ENCODE measurements around the gene FCRL4. TPM values are rescaled to one million over a fixed set of nuclear protein-coding genes. Genes with fewer than 3 reads are reported as not detected.

Gene FCRL4
- total and polyA plus RNA-seq, 2 donors (not counting 3 experiments of a cell fraction or from before 2014, with no cell fraction given): not detected

DNA sequence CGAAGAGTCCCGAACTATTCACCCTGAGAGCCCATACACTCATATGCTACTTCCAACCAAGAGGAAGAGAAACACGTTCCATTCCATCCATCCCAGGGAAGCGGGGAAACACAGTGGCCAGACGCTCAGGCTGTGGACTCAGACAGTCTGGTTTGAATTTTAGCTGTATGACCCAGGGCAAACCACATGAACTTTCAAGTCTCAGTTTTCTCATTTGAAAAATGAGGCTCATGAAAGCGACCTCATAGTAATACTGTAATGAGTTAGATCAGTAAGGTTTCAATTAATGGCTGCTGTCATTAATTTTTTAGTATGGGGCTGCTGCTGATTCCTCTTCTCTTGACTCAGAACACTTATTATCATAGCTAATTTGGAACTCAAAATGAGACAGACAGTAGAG is 1.5 kb downstream of the FCRL4 start:
- TF ChIP-seq POLR2AphosphoS5 (IDR thresholded peaks at IDR 0.05; ENCODE audit: insufficient read depth, low read depth, low read length) (no peak), POLR2A (IDR thresholded peaks at IDR 0.05; ENCODE audit: low read depth, low read length) (no peak), FOS (IDR thresholded peaks at IDR 0.05; ENCODE audit: borderline replicate concordance, insufficient read depth, low read length) (no peak), MYC (IDR thresholded peaks at IDR 0.05; ENCODE audit: low read depth, low read length) (no peak), JUN (IDR thresholded peaks at IDR 0.05; ENCODE audit: borderline replicate concordance, insufficient read depth, insufficient read length, low read depth) (no peak)
- Histone ChIP-seq H2AFZ (ENCODE audit: low read depth, low read length) (no peak overlapping the region), H4K20me1 (replicated peaks; ENCODE audit: control insufficient read depth, extremely low read depth, insufficient read depth, low read length) (no peaks in the 10 kb centered on the region), H3K79me2 (ENCODE audit: control insufficient read depth, insufficient read depth, low read length) (no peaks in the 10 kb centered on the region), H3K36me3 (ENCODE audit: control insufficient read depth in 2 of 2, extremely low read depth in 1 of 2, insufficient read depth in 2 of 2, low read length in 2 of 2) (no peaks in the 10 kb centered on the region), H3K4me1 (ENCODE audit: control insufficient read depth, extremely low read depth, insufficient read depth, low read length) (no peaks in the 10 kb centered on the region), H3K9me1 (replicated peaks; ENCODE audit: control insufficient read depth, extremely low read depth, insufficient read depth, low read length) (no peaks in the 10 kb centered on the region), H3K4me3 (replicated peaks in 1 of 3; ENCODE audit: insufficient read depth in 1 of 3, low read depth in 1 of 3, low read length in 3 of 3) (no peak overlapping the region), H3K27ac (ENCODE audit: insufficient read depth, low read depth, low read length) (no peak overlapping the region), H3K9ac (replicated peaks; ENCODE audit: extremely low read depth, insufficient read depth, low read length) (no peak overlapping the region), H3K27me3 (ENCODE audit: control insufficient read depth in 2 of 2, insufficient read depth in 2 of 2, low read length in 2 of 2) (no peaks in the 10 kb centered on the region), H3K9me3 (replicated peaks; ENCODE audit: control insufficient read depth, insufficient read depth, low read length) (no peaks in the 10 kb centered on the region), H3K4me2 (ENCODE audit: insufficient read depth, low read length) (no peak overlapping the region)
- dilution Hi-C loops (cut with MboI; ENCODE audit: extremely low pct_ligation_motif_present, low sequenced_read_pairs): no loop called here
- intact Hi-C loops (cut with micrococcal nuclease): no loop called here
- FAIRE-seq: no peak
- ChIA-PET CTCF (interaction anchor here (3.4 kb wide), 1 partner anchor 16 kb away, joined by 20 read pairs; no protein-coding TSS in a partner anchor), POLR2A (no interaction called here)
- DNase-seq (ENCODE audit: low read depth, low spot score): no peak
- BruUV-seq (replicated peaks): no TSS peak

DNA sequence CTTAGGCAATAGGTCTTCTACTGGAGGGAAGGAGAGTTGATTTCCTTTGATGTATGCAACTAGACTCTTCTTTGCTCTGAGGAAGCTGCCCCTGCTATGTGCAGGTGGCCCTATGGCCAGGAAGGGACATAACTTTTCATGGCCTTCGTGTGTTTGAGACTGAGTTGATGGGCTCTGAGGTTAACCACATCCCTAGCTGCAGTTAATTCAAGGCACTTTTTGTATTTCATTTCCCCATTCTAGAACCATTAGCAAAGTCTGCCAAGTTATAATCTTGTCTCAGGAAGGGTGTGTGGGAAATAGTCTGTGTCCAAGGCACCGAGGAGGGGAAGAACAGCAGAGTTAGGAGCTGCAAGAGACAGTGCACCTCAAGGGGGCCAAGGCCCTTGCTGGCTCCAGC is 2.5 kb downstream of the FCRL4 start:
- Histone ChIP-seq H3K27me3 (ENCODE audit: control insufficient read depth in 2 of 2, insufficient read depth in 2 of 2, low read length in 2 of 2) (no peaks in the 10 kb centered on the region), H3K4me2 (ENCODE audit: insufficient read depth, low read length) (no peak overlapping the region), H2AFZ (ENCODE audit: low read depth, low read length) (no peak overlapping the region), H3K27ac (ENCODE audit: insufficient read depth, low read depth, low read length) (no peak overlapping the region), H4K20me1 (replicated peaks; ENCODE audit: control insufficient read depth, extremely low read depth, insufficient read depth, low read length) (no peaks in the 10 kb centered on the region), H3K9me1 (replicated peaks; ENCODE audit: control insufficient read depth, extremely low read depth, insufficient read depth, low read length) (no peaks in the 10 kb centered on the region), H3K9me3 (replicated peaks; ENCODE audit: control insufficient read depth, insufficient read depth, low read length) (no peaks in the 10 kb centered on the region), H3K4me3 (replicated peaks in 1 of 3; ENCODE audit: insufficient read depth in 1 of 3, low read depth in 1 of 3, low read length in 3 of 3) (no peak overlapping the region), H3K79me2 (ENCODE audit: control insufficient read depth, insufficient read depth, low read length) (no peaks in the 10 kb centered on the region), H3K4me1 (ENCODE audit: control insufficient read depth, extremely low read depth, insufficient read depth, low read length) (no peaks in the 10 kb centered on the region), H3K9ac (replicated peaks; ENCODE audit: extremely low read depth, insufficient read depth, low read length) (no peak overlapping the region), H3K36me3 (ENCODE audit: control insufficient read depth in 2 of 2, extremely low read depth in 1 of 2, insufficient read depth in 2 of 2, low read length in 2 of 2) (no peaks in the 10 kb centered on the region)
- TF ChIP-seq, protein P1, sequence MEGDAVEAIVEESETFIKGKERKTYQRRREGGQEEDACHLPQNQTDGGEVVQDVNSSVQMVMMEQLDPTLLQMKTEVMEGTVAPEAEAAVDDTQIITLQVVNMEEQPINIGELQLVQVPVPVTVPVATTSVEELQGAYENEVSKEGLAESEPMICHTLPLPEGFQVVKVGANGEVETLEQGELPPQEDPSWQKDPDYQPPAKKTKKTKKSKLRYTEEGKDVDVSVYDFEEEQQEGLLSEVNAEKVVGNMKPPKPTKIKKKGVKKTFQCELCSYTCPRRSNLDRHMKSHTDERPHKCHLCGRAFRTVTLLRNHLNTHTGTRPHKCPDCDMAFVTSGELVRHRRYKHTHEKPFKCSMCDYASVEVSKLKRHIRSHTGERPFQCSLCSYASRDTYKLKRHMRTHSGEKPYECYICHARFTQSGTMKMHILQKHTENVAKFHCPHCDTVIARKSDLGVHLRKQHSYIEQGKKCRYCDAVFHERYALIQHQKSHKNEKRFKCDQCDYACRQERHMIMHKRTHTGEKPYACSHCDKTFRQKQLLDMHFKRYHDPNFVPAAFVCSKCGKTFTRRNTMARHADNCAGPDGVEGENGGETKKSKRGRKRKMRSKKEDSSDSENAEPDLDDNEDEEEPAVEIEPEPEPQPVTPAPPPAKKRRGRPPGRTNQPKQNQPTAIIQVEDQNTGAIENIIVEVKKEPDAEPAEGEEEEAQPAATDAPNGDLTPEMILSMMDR (IDR thresholded peaks at IDR 0.05; ENCODE audit: extremely low read depth in 1 of 2, insufficient read depth in 1 of 2, low read depth in 1 of 2, low read length in 2 of 2): no peak
- TF ChIP-seq POLR2AphosphoS5 (IDR thresholded peaks at IDR 0.05; ENCODE audit: insufficient read depth, low read depth, low read length) (no peak), POLR2A (IDR thresholded peaks at IDR 0.05; ENCODE audit: low read depth, low read length) (no peak), JUN (IDR thresholded peaks at IDR 0.05; ENCODE audit: borderline replicate concordance, insufficient read depth, insufficient read length, low read depth) (no peak), FOS (IDR thresholded peaks at IDR 0.05; ENCODE audit: borderline replicate concordance, insufficient read depth, low read length) (no peak), EZH2 (IDR thresholded peaks at IDR 0.05; ENCODE audit: borderline replicate concordance, low read depth, low read length, severe bottlenecking) (no peak), GATA2 (IDR thresholded peaks at IDR 0.05; ENCODE audit: insufficient read depth, insufficient read length, low read depth, low read length) (no peak), MYC (IDR thresholded peaks at IDR 0.05; ENCODE audit: low read depth, low read length) (no peak)
- TF ChIP-seq, protein P2, sequence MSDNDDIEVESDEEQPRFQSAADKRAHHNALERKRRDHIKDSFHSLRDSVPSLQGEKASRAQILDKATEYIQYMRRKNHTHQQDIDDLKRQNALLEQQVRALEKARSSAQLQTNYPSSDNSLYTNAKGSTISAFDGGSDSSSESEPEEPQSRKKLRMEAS (IDR thresholded peaks at IDR 0.05; ENCODE audit: insufficient read depth, insufficient read length): no peak
- POLR2A ChIA-PET: no interaction called here
- DNase-seq (ENCODE audit: low read depth, low spot score) (no peak), FAIRE-seq (no peak)
- BruUV-seq (replicated peaks): no TSS peak
- dilution Hi-C loops (cut with MboI; ENCODE audit: extremely low pct_ligation_motif_present, low sequenced_read_pairs) (no loop called here), intact Hi-C loops (cut with micrococcal nuclease) (no loop called here)
- CTCF ChIA-PET: interaction anchor here (3.4 kb wide), 1 partner anchor 15 kb away, joined by 20 read pairs; no protein-coding TSS in a partner anchor
